HG03558 (cell line): ENCODE measurements around the gene UNKL.
"Not testable (repeated sequence)": the region's sequence is repeated elsewhere in the genome, so short reads cannot be mapped to it uniquely, and the experiment has no call there.

Source experiments
- ATAC-seq: cut with Tn5 transposase; IDR thresholded peaks from one replicate; pipeline ENCODE4 v1.9.1; 2021; ENCODE audit warnings: moderate number of reproducible peaks; ENCODE audit not compliant: unreplicated experiment; ENCODE audit errors: extremely low read depth

The UNKL gene

GRCh38 chr16:1330931-1331711 lies 83.4 kb downstream of the UNKL start:
- no peak for ATAC-seq

- no peak for ATAC-seq
These were observed 84.1 kb downstream of the UNKL start for GRCh38 chr16:1330260-1330914.

- ATAC-seq = not testable (repeated sequence)
These were observed 85.5 kb downstream of the UNKL start for GRCh38 chr16:1328961-1329360.

GRCh38 chr16:1328136-1328535 lies 86.4 kb downstream of the UNKL start:
- ATAC-seq = not testable (repeated sequence)

GRCh38 chr16:1327619-1327947 lies 86.9 kb downstream of the UNKL start:
- no peak for ATAC-seq

- ATAC-seq = no peak
These were observed 87.4 kb downstream of the UNKL start for GRCh38 chr16:1326946-1327618.

GRCh38 chr16:1326391-1326790 lies 88.1 kb downstream of the UNKL start:
- ATAC-seq = no peak

- ATAC-seq = no peak
These were observed 88.7 kb downstream of the UNKL start for GRCh38 chr16:1325673-1326371.

- ATAC-seq = no peak
These were observed 89.2 kb downstream of the UNKL start for GRCh38 chr16:1325261-1325660.

GRCh38 chr16:1324286-1324826 lies 90.1 kb downstream of the UNKL start:
- ATAC-seq = no peak

GRCh38 chr16:1323296-1324239 lies 90.9 kb downstream of the UNKL start:
- no peak for ATAC-seq

- no peak for ATAC-seq
These were observed 92.1 kb downstream of the UNKL start for GRCh38 chr16:1322407-1322806.

GRCh38 chr16:1320658-1321240 lies 93.8 kb downstream of the UNKL start:
- ATAC-seq = no peak

- ATAC-seq = no peak
These were observed 94.4 kb downstream of the UNKL start for GRCh38 chr16:1320097-1320496.

GRCh38 chr16:1319041-1319440 lies 95.5 kb downstream of the UNKL start:
- no peak for ATAC-seq

GRCh38 chr16:1318268-1318545 lies 96.3 kb downstream of the UNKL start:
- no peak for ATAC-seq

- no peak for ATAC-seq
These were observed 96.8 kb downstream of the UNKL start for GRCh38 chr16:1317479-1318267.

GRCh38 chr16:1316033-1316405 lies 98.5 kb downstream of the UNKL start:
- no peak for ATAC-seq
